Activated CD4-positive, alpha-beta T cell treated with anti-CD3 and anti-CD28 coated beads for 48 hours (primary cell): ENCODE measurements around the gene EPDR1.

ENCODE experiments used
- DNase-seq: peaks from one replicate; pipeline ENCODE4 v3.0.0-alpha.2; 2020

EPDR1 gene

GRCh38 chr7:37982423-37982822 lies 62.0 kb downstream of the EPDR1 start:
- no peak for DNase-seq

GRCh38 chr7:37984750-37985390 lies 64.4 kb downstream of the EPDR1 start:
- no peak for DNase-seq

- DNase-seq, result no peak
These were observed 66.5 kb downstream of the EPDR1 start for GRCh38 chr7:37986908-37987330.

GRCh38 chr7:37987732-37988131 lies 67.3 kb downstream of the EPDR1 start:
- no peak for DNase-seq

GRCh38 chr7:37988721-37989650 lies 68.5 kb downstream of the EPDR1 start:
- DNase-seq, result no peak

GRCh38 chr7:37990337-37990736 lies 69.9 kb downstream of the EPDR1 start:
- no peak for DNase-seq

GRCh38 chr7:37993060-37993501 lies 72.6 kb downstream of the EPDR1 start:
- no peak for DNase-seq

- no peak for DNase-seq
These were observed 79.2 kb downstream of the EPDR1 start for GRCh38 chr7:37999673-38000072.

- DNase-seq, result no peak
These were observed 79.8 kb downstream of the EPDR1 start for GRCh38 chr7:38000272-38000671.
